Neural crest cell (in vitro differentiated cells): ENCODE results near the gene PBX4. TPM values are rescaled to one million over a fixed set of nuclear protein-coding genes. Genes with fewer than 3 reads are reported as not detected.

Experiments
- DNase-seq: peaks from one replicate; pipeline ENCODE4 v3.0.0; 2021; ENCODE audit warnings: low read depth, mixed read lengths, low spot score
- H3K27ac Mint-ChIP-seq: one replicate; pipeline ENCODE4 v1.8.0; 2021; ENCODE audit warnings: mild to moderate bottlenecking, mixed read lengths; ENCODE audit not compliant: unreplicated experiment
- H3K27me3 Mint-ChIP-seq: 2 replicates; pipeline ENCODE4 v1.8.0; 2021; ENCODE audit warnings: low read depth, mild to moderate bottlenecking, mixed read lengths
- H3K36me3 Mint-ChIP-seq: 2 replicates; pipeline ENCODE4 v1.8.0; 2021; ENCODE audit warnings: low read depth, mild to moderate bottlenecking, mixed read lengths
- H3K4me1 Mint-ChIP-seq: 2 replicates; pipeline ENCODE4 v1.8.0; 2021; ENCODE audit warnings: mixed read lengths
- H3K4me3 Mint-ChIP-seq: one replicate; pipeline ENCODE4 v1.8.0; 2021; ENCODE audit warnings: mild to moderate bottlenecking, mixed read lengths
- H3K9me3 Mint-ChIP-seq: 2 replicates; pipeline ENCODE4 v1.8.0; 2021; ENCODE audit warnings: mixed read lengths
- total RNA-seq: library from RNA; stranded (reverse); gene quantifications from 2 replicates; pipeline ENCODE4 v1.2.1, GENCODE V29; 2021
- TF ChIP-seq, protein P1 (sequence below): fragments of 200-600 bp; sonication (generic); conservative IDR thresholded peaks from 2 replicates; pipeline ENCODE4 v1.5.0; 2021; ENCODE audit warnings: antibody characterized with exemption, mild to moderate bottlenecking

PBX4 gene
- total RNA-seq, 1 donor from 2014 or later: 7.7 TPM

DNA sequence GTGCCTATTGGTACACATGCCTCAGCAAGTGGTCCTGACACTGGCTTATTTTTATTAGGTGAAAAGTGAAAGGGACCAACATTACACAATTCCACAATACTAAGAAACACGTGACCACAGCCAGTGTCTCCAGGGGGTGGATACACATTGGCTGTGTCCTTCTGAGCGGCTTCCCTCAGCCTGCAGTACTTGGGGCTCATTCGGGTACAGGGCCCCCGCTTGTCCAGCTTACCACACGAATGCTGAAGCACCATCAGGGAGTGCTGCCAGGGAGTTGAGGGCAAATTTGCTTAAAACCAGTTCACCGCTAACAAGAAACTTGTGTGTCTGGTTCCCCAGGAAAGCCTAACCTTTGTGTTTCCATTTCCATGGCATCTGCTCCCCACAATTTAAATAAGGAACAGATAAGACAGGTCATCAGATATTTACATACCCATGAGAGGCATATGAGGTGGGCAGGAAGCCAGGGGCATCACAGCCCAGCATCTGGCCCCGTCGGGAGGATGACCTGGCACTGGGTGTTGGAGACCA lies 23.3 kb downstream of the PBX4 start:
- Mint-ChIP-seq H3K27me3 (no peaks in the 10 kb centered on the region), H3K27ac (no peak overlapping the region), H3K4me3 (no peak overlapping the region), H3K36me3 (no peaks in the 10 kb centered on the region), H3K4me1 (peaks cover 7% of the 10 kb centered on the region), H3K9me3 (no peaks in the 10 kb centered on the region)
- DNase-seq: no peak
- TF ChIP-seq, protein P1, sequence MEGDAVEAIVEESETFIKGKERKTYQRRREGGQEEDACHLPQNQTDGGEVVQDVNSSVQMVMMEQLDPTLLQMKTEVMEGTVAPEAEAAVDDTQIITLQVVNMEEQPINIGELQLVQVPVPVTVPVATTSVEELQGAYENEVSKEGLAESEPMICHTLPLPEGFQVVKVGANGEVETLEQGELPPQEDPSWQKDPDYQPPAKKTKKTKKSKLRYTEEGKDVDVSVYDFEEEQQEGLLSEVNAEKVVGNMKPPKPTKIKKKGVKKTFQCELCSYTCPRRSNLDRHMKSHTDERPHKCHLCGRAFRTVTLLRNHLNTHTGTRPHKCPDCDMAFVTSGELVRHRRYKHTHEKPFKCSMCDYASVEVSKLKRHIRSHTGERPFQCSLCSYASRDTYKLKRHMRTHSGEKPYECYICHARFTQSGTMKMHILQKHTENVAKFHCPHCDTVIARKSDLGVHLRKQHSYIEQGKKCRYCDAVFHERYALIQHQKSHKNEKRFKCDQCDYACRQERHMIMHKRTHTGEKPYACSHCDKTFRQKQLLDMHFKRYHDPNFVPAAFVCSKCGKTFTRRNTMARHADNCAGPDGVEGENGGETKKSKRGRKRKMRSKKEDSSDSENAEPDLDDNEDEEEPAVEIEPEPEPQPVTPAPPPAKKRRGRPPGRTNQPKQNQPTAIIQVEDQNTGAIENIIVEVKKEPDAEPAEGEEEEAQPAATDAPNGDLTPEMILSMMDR: no peak

DNA sequence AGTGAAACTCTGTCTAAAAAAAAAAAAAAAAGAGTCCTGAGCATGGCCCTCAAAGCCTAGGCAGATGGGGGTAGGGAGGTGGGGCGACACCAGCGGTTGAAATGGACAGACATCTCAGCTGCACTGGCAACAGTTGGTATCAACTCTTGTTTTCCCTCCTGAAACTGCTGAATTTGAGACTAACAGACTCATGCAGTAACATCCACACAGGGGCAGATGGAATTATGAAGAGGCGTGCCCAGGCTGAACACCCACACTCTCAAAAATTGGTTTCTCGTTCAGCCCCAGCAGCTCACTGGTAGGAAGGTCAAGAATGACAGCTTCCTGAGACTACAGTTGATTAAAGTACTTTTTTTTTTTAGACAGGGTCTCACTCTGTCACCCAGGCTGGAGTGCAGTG lies 24.1 kb downstream of the PBX4 start:
- Mint-ChIP-seq H3K9me3 (no peaks in the 10 kb centered on the region), H3K27me3 (no peaks in the 10 kb centered on the region), H3K4me1 (peaks cover 7% of the 10 kb centered on the region), H3K27ac (no peak overlapping the region), H3K36me3 (no peaks in the 10 kb centered on the region), H3K4me3 (no peak overlapping the region)
- TF ChIP-seq, protein P1: no peak
- no peak for DNase-seq

DNA sequence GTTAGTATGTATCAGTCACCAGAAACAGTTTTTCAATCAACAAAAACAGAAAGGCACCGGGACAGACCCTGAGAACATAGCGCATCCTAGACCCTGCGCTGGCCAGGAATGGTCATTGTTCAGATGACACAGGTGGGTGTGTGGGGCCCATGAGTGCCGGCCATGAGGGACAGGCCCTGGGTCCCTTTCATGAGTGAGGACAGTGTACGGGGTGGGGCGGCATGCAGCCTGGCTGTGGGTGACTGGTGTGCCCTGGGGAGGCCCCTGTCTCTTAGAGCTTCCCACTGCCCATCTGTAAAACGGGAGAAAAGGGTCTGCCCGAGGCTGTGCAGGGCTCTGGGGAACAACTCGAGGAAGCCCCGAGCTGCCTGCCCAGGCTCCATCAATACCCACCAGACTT lies 25.8 kb downstream of the PBX4 start:
- no peaks in the 10 kb centered on the region for H3K27me3 Mint-ChIP-seq
- peaks cover 7% of the 10 kb centered on the region for H3K4me1 Mint-ChIP-seq
- DNase-seq: no peak
- no peaks in the 10 kb centered on the region for H3K36me3 Mint-ChIP-seq
- no peaks in the 10 kb centered on the region for H3K9me3 Mint-ChIP-seq
- peak overlapping the region; percentile 35 for H3K27ac Mint-ChIP-seq
- H3K4me3 Mint-ChIP-seq: no peak overlapping the region
- TF ChIP-seq, protein P1: no peak

DNA sequence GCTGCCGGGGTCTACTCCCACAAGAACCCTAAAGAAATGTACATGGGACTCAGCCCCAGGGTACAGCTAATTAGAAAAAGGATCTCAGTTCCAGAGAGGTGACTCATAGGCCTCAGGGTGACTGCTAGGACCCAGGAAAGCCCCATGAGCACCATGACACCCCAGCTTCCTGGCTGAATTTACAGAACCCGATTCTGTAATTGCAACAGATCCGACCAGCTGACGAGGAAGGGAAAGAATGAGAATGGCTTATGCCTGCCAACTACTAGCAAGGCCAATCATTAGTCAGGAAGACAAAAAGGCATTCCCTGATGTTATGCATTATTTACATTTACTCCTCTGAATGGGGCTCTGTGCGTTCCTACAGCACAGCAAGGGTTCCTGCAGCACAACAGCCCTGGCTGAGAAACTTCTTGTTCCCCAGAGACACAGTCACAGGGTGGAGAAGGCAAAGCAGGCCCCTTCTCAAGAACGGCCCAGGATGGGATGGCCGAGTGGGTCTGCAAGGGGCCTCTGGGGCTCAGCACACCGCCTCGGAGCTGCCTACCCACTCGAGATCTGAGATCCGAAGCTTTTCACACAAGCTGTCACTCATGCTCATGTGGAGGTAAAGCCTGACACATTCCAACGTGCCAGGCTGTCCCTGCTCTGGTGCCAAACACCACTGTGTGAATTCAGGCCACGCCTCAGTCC lies 27.2 kb downstream of the PBX4 start:
- Mint-ChIP-seq H3K4me1 (peaks cover 7% of the 10 kb centered on the region), H3K36me3 (no peaks in the 10 kb centered on the region), H3K9me3 (no peaks in the 10 kb centered on the region), H3K4me3 (no peak overlapping the region), H3K27me3 (no peaks in the 10 kb centered on the region), H3K27ac (peak overlapping the region; percentile 57)
- TF ChIP-seq, protein P1: no peak
- no peak for DNase-seq

DNA sequence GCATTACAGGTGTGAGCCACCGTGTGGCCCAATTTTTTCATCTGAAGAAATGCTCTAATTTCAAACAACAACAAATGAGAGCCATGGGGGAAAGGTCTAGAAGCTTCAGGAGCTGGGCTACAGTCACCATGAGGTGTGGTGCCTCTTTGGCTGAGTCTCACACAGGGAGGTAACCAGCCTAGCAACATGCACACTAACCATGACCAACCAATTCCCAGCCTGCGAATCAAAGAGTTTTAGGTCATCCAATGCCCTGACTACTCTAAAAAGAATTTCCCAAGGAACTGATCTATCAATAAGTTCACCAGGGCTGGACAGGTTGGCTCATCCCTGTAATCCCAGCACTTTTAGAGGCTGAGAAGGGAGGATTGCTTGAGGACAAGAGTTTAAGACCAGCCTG lies 29.9 kb downstream of the PBX4 start:
- no peaks in the 10 kb centered on the region for H3K27me3 Mint-ChIP-seq
- H3K27ac Mint-ChIP-seq: no peak overlapping the region
- no peaks in the 10 kb centered on the region for H3K36me3 Mint-ChIP-seq
- TF ChIP-seq, protein P1: no peak
- H3K9me3 Mint-ChIP-seq: no peaks in the 10 kb centered on the region
- no peak overlapping the region for H3K4me3 Mint-ChIP-seq
- H3K4me1 Mint-ChIP-seq: peaks cover 7% of the 10 kb centered on the region
- no peak for DNase-seq
